Astrocyte of the spinal cord (primary cell): ENCODE data around the gene PLCD3.
A peak's percentile ranks its signal among the peaks of the same experiment; 100 is the strongest.

Experiments
- DNase-seq: peaks from one replicate; pipeline ENCODE4 v3.0.0; 2011; ENCODE audit warnings: low read depth, low spot score
- H3K4me3 ChIP-seq: 2 replicates; pipeline ENCODE4 v1.5.1; 2011; ENCODE audit warnings: low read depth, mild to moderate bottlenecking, low read length, moderate library complexity
- CTCF ChIP-seq: IDR thresholded peaks from 2 replicates; pipeline ENCODE4 v1.5.1; 2012; ENCODE audit warnings: low read depth, mild to moderate bottlenecking, low read length, inconsistent platforms
- in situ Hi-C: cut with HindIII; loops from 2 replicates; pipeline ENCODE4 v1.10.0; 2017; ENCODE audit warnings: low sequenced_read_pairs

The PLCD3 gene

GRCh38 chr17:45113424-45113754 is 18.9 kb downstream of the PLCD3 start:
- no peak for TF ChIP-seq CTCF
- no peak overlapping the region for H3K4me3 ChIP-seq
- DNase-seq: no peak
- in situ Hi-C loops: no loop called here

- no peak overlapping the region for H3K4me3 ChIP-seq
- no peak for TF ChIP-seq CTCF
- no peak for DNase-seq
- in situ Hi-C loops: no loop called here
These were observed 19.5 kb downstream of the PLCD3 start for GRCh38 chr17:45112559-45113423.

GRCh38 chr17:45111850-45112249 is 20.5 kb downstream of the PLCD3 start:
- DNase-seq: no peak
- in situ Hi-C loops: no loop called here
- H3K4me3 ChIP-seq: no peak overlapping the region
- no peak for TF ChIP-seq CTCF

GRCh38 chr17:45110676-45111611 is 21.4 kb downstream of the PLCD3 start:
- no peak for TF ChIP-seq CTCF
- in situ Hi-C loops: no loop called here
- no peak for DNase-seq

GRCh38 chr17:45108595-45109521 is 23.5 kb downstream of the PLCD3 start:
- no peak for DNase-seq
- in situ Hi-C loops: no loop called here

More at GRCh38 chr17:45110676-45111611, 21.4 kb downstream of the PLCD3 start:
- H3K4me3 ChIP-seq: no peak overlapping the region

More at GRCh38 chr17:45108595-45109521, 23.5 kb downstream of the PLCD3 start:
- no peak overlapping the region for H3K4me3 ChIP-seq
- peak; percentile 6 for TF ChIP-seq CTCF
